WERI-Rb-1 (cell line): Measurements from ENCODE around the gene B3GAT1.

ENCODE experiments used
- DNase-seq: peaks from one replicate; pipeline ENCODE4 v3.0.0-alpha.2; 2020
- H3K27ac ChIP-seq: fragments of 250-450 bp; sonication (Bioruptor Pico); 2 replicates; pipeline ENCODE4 v1.5.1; 2020; ENCODE audit warnings: mild to moderate bottlenecking, moderate library complexity
- H3K27me3 ChIP-seq: fragments of 250-450 bp; sonication (Bioruptor Pico); 2 replicates; pipeline ENCODE4 v1.5.1; 2021; ENCODE audit warnings: mild to moderate bottlenecking, low read depth, moderate library complexity; ENCODE audit not compliant: insufficient read depth, severe bottlenecking
- H3K36me3 ChIP-seq: fragments of 250-450 bp; sonication (Bioruptor Pico); 2 replicates; pipeline ENCODE4 v1.5.1; 2020; ENCODE audit warnings: mild to moderate bottlenecking, moderate library complexity
- H3K4me3 ChIP-seq: 2 replicates; pipeline ENCODE4 v1.5.1; 2011; ENCODE audit warnings: low read depth, mild to moderate bottlenecking, control low read depth, low read length
- H3K9me3 ChIP-seq: fragments of 250-450 bp; sonication (Bioruptor Pico); 2 replicates; pipeline ENCODE4 v1.5.1; 2021; ENCODE audit warnings: mild to moderate bottlenecking, moderate library complexity; ENCODE audit not compliant: severe bottlenecking
- CTCF ChIP-seq: IDR thresholded peaks from 2 replicates; pipeline ENCODE4 v1.5.1; 2011; ENCODE audit warnings: low read depth, mild to moderate bottlenecking, control low read depth, inconsistent platforms, low read length

Gene B3GAT1

GRCh38 chr11:134370526-134371435 is 41.3 kb downstream of the B3GAT1 start:
- Histone ChIP-seq H3K9me3 (no peaks in the 10 kb centered on the region), H3K36me3 (peaks cover 30% of the 10 kb centered on the region)

GRCh38 chr11:134369656-134370525 is 42.2 kb downstream of the B3GAT1 start:
- Histone ChIP-seq H3K4me3 (no peak overlapping the region), H3K27me3 (no peaks in the 10 kb centered on the region), H3K36me3 (peaks cover 29% of the 10 kb centered on the region), H3K9me3 (no peaks in the 10 kb centered on the region), H3K27ac (no peak overlapping the region)
- TF ChIP-seq CTCF = no peak
- no peak for DNase-seq

More at GRCh38 chr11:134370526-134371435, 41.3 kb downstream of the B3GAT1 start:
- no peak for DNase-seq
- Histone ChIP-seq H3K27ac (no peak overlapping the region), H3K27me3 (no peaks in the 10 kb centered on the region), H3K4me3 (no peak overlapping the region)
- TF ChIP-seq CTCF = no peak

GRCh38 chr11:134367781-134368180 is 44.3 kb downstream of the B3GAT1 start:
- H3K4me3 ChIP-seq = no peak overlapping the region
- H3K9me3 ChIP-seq = no peaks in the 10 kb centered on the region
- H3K36me3 ChIP-seq = peaks cover 32% of the 10 kb centered on the region
- TF ChIP-seq CTCF = no peak
- no peak overlapping the region for H3K27ac ChIP-seq
- no peak for DNase-seq
- no peaks in the 10 kb centered on the region for H3K27me3 ChIP-seq

- Histone ChIP-seq H3K27ac (no peak overlapping the region), H3K4me3 (no peak overlapping the region), H3K36me3 (peaks cover 19% of the 10 kb centered on the region), H3K9me3 (no peaks in the 10 kb centered on the region), H3K27me3 (no peaks in the 10 kb centered on the region)
- no peak for TF ChIP-seq CTCF
- DNase-seq = no peak
Observed at GRCh38 chr11:134366254-134366653, 45.8 kb downstream of the B3GAT1 start.

GRCh38 chr11:134365011-134365925 is 46.8 kb downstream of the B3GAT1 start:
- no peaks in the 10 kb centered on the region for H3K27me3 ChIP-seq
- no peak for DNase-seq
- H3K9me3 ChIP-seq = no peaks in the 10 kb centered on the region
- peaks cover 13% of the 10 kb centered on the region for H3K36me3 ChIP-seq
- no peak for TF ChIP-seq CTCF
- no peak overlapping the region for H3K27ac ChIP-seq
- H3K4me3 ChIP-seq = no peak overlapping the region
